SH-SY5Y (cell line): ENCODE measurements around the gene JPH4.

Experiments
- GATA2 ChIP-seq: IDR thresholded peaks from 2 replicates; pipeline ENCODE4 v1.6.1; 2011; ENCODE audit warnings: mild to moderate bottlenecking, low read depth, low read length
- GATA3 ChIP-seq: IDR thresholded peaks from 2 replicates; pipeline ENCODE4 v1.6.1; 2011; ENCODE audit warnings: low read depth, mild to moderate bottlenecking, low read length, moderate library complexity

JPH4 gene

GRCh38 chr14:23563473-23564180 lies 15.0 kb downstream of the JPH4 start:
- TF ChIP-seq GATA3, result no peak
- TF ChIP-seq GATA2, result no peak

GRCh38 chr14:23562822-23563472 lies 15.6 kb downstream of the JPH4 start:
- TF ChIP-seq GATA2 (no peak), GATA3 (no peak)

GRCh38 chr14:23561873-23562821 lies 16.4 kb downstream of the JPH4 start:
- TF ChIP-seq GATA3 (no peak), GATA2 (no peak)

GRCh38 chr14:23561259-23561658 lies 17.3 kb downstream of the JPH4 start:
- TF ChIP-seq GATA2, result no peak
- no peak for TF ChIP-seq GATA3

GRCh38 chr14:23559926-23560520 lies 18.6 kb downstream of the JPH4 start:
- no peak for TF ChIP-seq GATA2
- no peak for TF ChIP-seq GATA3

GRCh38 chr14:23559010-23559925 lies 19.3 kb downstream of the JPH4 start:
- TF ChIP-seq GATA3 (no peak), GATA2 (no peak)

- TF ChIP-seq GATA3 (no peak), GATA2 (no peak)
Measured at GRCh38 chr14:23558346-23559009, 20.1 kb downstream of the JPH4 start.

- TF ChIP-seq GATA2 (no peak), GATA3 (no peak)
Measured at GRCh38 chr14:23557946-23558345, 20.6 kb downstream of the JPH4 start.

GRCh38 chr14:23557521-23557920 lies 21.1 kb downstream of the JPH4 start:
- no peak for TF ChIP-seq GATA3
- no peak for TF ChIP-seq GATA2

GRCh38 chr14:23556700-23557440 lies 21.7 kb downstream of the JPH4 start:
- TF ChIP-seq GATA3, result no peak

- TF ChIP-seq GATA3 (no peak), GATA2 (no peak; the same call in 1 of the 2 replicates)
Measured at GRCh38 chr14:23555882-23556699, 22.5 kb downstream of the JPH4 start, which contains the start of gene THTPA. Gene THTPA, plus strand, starts transcription at chr14:23556271. Its CDS starts 487 bp downstream, at chr14:23556758.
